ENCODE data around the gene NHS.

NHS gene

DNA sequence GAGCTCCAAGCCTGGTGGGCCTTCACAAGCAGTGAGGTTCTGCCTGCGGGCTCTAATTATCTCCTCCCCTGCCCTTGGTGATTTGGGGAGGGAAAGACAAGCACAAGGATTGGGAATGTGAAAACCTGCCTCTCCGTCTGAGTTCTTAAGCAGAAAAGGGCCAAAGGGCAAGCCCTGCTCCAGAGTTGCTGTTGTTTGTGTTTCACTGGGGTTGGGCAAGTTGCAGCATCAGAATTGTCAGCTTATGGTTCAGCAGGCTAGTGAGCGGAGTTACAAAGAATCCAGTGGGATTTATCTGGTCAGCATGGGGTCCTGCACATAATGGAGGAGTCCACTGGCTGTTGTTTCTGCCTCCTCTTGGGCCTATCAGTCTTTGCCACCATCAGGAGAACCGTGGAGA is 60.5 kb downstream of the NHS start:
- Histone ChIP-seq H2AFZ (ENCODE audit: low read length) (no peak overlapping the region), H4K20me1 (ENCODE audit: insufficient read depth, low read length) (no peaks in the 10 kb centered on the region), H3K79me2 (ENCODE audit: insufficient read depth, low read length) (no peaks in the 10 kb centered on the region), H3K9me3 (ENCODE audit: low read length) (no peaks in the 10 kb centered on the region), H3K4me3 (ENCODE audit: low read depth, low read length, poor library complexity, severe bottlenecking) (no peak overlapping the region), H3K36me3 (ENCODE audit: insufficient read depth, low read length) (no peaks in the 10 kb centered on the region), H3K9me2 (ENCODE audit: low read depth, low read length) (no peaks in the 10 kb centered on the region), H3K4me2 (ENCODE audit: low read length) (no peak overlapping the region), H3K4me1 (ENCODE audit: insufficient read depth, low read length, severe bottlenecking) (no peaks in the 10 kb centered on the region), H3K27me3 (ENCODE audit: insufficient read depth, low read length) (no peaks in the 10 kb centered on the region), H3F3A (ENCODE audit: insufficient read depth, low read length) (no peaks in the 10 kb centered on the region), H3K27ac (ENCODE audit: low read depth, low read length, poor library complexity, severe bottlenecking) (no peak overlapping the region), H3K9ac (ENCODE audit: low read length) (no peak overlapping the region)
- TF ChIP-seq EZH2 (IDR thresholded peaks at IDR 0.05; ENCODE audit: borderline replicate concordance, low read length) = no peak
- TF ChIP-seq, protein P1, sequence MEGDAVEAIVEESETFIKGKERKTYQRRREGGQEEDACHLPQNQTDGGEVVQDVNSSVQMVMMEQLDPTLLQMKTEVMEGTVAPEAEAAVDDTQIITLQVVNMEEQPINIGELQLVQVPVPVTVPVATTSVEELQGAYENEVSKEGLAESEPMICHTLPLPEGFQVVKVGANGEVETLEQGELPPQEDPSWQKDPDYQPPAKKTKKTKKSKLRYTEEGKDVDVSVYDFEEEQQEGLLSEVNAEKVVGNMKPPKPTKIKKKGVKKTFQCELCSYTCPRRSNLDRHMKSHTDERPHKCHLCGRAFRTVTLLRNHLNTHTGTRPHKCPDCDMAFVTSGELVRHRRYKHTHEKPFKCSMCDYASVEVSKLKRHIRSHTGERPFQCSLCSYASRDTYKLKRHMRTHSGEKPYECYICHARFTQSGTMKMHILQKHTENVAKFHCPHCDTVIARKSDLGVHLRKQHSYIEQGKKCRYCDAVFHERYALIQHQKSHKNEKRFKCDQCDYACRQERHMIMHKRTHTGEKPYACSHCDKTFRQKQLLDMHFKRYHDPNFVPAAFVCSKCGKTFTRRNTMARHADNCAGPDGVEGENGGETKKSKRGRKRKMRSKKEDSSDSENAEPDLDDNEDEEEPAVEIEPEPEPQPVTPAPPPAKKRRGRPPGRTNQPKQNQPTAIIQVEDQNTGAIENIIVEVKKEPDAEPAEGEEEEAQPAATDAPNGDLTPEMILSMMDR (IDR thresholded peaks at IDR 0.05; ENCODE audit: low read length) = no peak

GRCh38 chrX:17438221-17438620 is 63.2 kb downstream of the NHS start:
- Histone ChIP-seq H3K79me2 (ENCODE audit: insufficient read depth, low read length) (no peaks in the 10 kb centered on the region), H3K4me3 (ENCODE audit: low read depth, low read length, poor library complexity, severe bottlenecking) (no peak overlapping the region), H3K4me1 (ENCODE audit: insufficient read depth, low read length, severe bottlenecking) (no peaks in the 10 kb centered on the region), H3K9me2 (ENCODE audit: low read depth, low read length) (no peaks in the 10 kb centered on the region), H2AFZ (ENCODE audit: low read length) (no peak overlapping the region), H4K20me1 (ENCODE audit: insufficient read depth, low read length) (no peaks in the 10 kb centered on the region), H3K9me3 (ENCODE audit: low read length) (no peaks in the 10 kb centered on the region), H3K27me3 (ENCODE audit: insufficient read depth, low read length) (no peaks in the 10 kb centered on the region), H3K27ac (ENCODE audit: low read depth, low read length, poor library complexity, severe bottlenecking) (no peak overlapping the region), H3K4me2 (ENCODE audit: low read length) (no peak overlapping the region), H3K36me3 (ENCODE audit: insufficient read depth, low read length) (no peaks in the 10 kb centered on the region), H3K9ac (ENCODE audit: low read length) (no peak overlapping the region), H3F3A (ENCODE audit: insufficient read depth, low read length) (no peaks in the 10 kb centered on the region)
- TF ChIP-seq EZH2 (IDR thresholded peaks at IDR 0.05; ENCODE audit: borderline replicate concordance, low read length) = no peak

- H3K9ac ChIP-seq (ENCODE audit: low read length) = no peak overlapping the region
- no peak for TF ChIP-seq EZH2 (IDR thresholded peaks at IDR 0.05; ENCODE audit: borderline replicate concordance, low read length)
- TF ChIP-seq, protein P1 (IDR thresholded peaks at IDR 0.05; ENCODE audit: low read length) = no peak
- H4K20me1 ChIP-seq (ENCODE audit: insufficient read depth, low read length) = no peaks in the 10 kb centered on the region
- H3K79me2 ChIP-seq (ENCODE audit: insufficient read depth, low read length) = no peaks in the 10 kb centered on the region
- no peak overlapping the region for H3K27ac ChIP-seq (ENCODE audit: low read depth, low read length, poor library complexity, severe bottlenecking)
- H3K27me3 ChIP-seq (ENCODE audit: insufficient read depth, low read length) = no peaks in the 10 kb centered on the region
- no peaks in the 10 kb centered on the region for H3F3A ChIP-seq (ENCODE audit: insufficient read depth, low read length)
- H3K4me3 ChIP-seq (ENCODE audit: low read depth, low read length, poor library complexity, severe bottlenecking) = no peak overlapping the region
- no peaks in the 10 kb centered on the region for H3K36me3 ChIP-seq (ENCODE audit: insufficient read depth, low read length)
- H3K9me2 ChIP-seq (ENCODE audit: low read depth, low read length) = no peaks in the 10 kb centered on the region
- H2AFZ ChIP-seq (ENCODE audit: low read length) = no peak overlapping the region
- H3K4me1 ChIP-seq (ENCODE audit: insufficient read depth, low read length, severe bottlenecking) = no peaks in the 10 kb centered on the region
- H3K4me2 ChIP-seq (ENCODE audit: low read length) = no peak overlapping the region
- H3K9me3 ChIP-seq (ENCODE audit: low read length) = no peaks in the 10 kb centered on the region
Measured at GRCh38 chrX:17440258-17440657, 65.3 kb downstream of the NHS start.

DNA sequence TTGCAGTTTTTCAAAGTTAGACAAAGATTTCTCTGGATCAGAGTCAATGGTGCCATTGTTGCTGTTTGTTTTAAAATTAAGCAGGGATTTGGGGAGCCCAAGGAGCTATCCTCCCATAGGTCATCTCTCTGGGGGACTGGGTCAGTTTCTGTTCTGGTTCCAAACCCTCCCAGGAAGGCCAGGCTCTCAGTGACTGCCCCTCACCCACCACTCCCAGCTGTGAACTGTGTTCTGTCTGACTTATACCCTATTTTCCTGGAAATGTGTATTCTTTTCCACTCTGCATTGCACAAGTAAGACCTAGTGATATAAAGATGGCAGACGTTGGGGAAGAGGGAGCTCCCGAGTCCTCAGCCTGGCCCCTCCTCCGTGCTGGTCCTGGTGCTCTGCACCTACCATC is 65.8 kb downstream of the NHS start:
- Histone ChIP-seq H3F3A (ENCODE audit: insufficient read depth, low read length) (no peaks in the 10 kb centered on the region), H3K36me3 (ENCODE audit: insufficient read depth, low read length) (no peaks in the 10 kb centered on the region), H3K27me3 (ENCODE audit: insufficient read depth, low read length) (no peaks in the 10 kb centered on the region), H3K27ac (ENCODE audit: low read depth, low read length, poor library complexity, severe bottlenecking) (no peak overlapping the region), H3K4me2 (ENCODE audit: low read length) (no peak overlapping the region), H3K79me2 (ENCODE audit: insufficient read depth, low read length) (no peaks in the 10 kb centered on the region), H3K4me1 (ENCODE audit: insufficient read depth, low read length, severe bottlenecking) (no peaks in the 10 kb centered on the region), H3K9ac (ENCODE audit: low read length) (no peak overlapping the region), H4K20me1 (ENCODE audit: insufficient read depth, low read length) (no peaks in the 10 kb centered on the region), H3K4me3 (ENCODE audit: low read depth, low read length, poor library complexity, severe bottlenecking) (no peak overlapping the region), H3K9me3 (ENCODE audit: low read length) (no peaks in the 10 kb centered on the region), H2AFZ (ENCODE audit: low read length) (no peak overlapping the region), H3K9me2 (ENCODE audit: low read depth, low read length) (no peaks in the 10 kb centered on the region)
- TF ChIP-seq, protein P1 (IDR thresholded peaks at IDR 0.05; ENCODE audit: low read length) = no peak

All from OCI-LY1 (cell line).